ENCODE data around the gene NFIC.
A peak's percentile ranks its signal among the peaks of the same experiment; 100 is the strongest.

NFIC gene

DNA sequence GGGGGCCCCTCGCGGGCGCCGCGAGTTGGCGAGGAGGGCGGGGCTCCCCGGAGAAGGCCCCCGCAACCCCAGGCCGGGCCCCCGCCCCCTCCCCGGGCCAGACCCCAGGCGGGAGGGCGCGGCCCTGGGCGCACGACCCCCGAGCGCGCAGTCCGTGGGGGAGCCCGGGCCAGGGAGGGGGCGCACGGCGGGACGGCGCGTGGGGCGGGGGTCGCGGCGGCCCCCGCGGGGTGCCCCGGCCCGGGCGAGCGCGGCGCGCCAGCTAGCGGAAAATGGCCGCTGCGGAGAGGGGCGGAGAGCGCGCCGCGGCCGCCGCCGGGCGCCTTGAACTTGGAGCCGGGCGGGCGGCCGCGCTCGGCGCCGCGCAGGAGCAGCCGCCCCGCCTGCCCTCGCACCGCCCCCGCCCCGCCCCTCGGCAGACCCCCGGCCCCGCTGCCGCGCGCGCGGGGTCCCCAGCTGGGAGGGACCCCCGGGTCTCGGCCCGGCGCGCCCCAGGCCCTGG is 6.4 kb upstream of the NFIC start:
- DNase-seq, result peak in 1 of 2 donors; percentile 10

- DNase-seq, result peak; percentile 78 to 80
Observed at GRCh38 chr19:3360421-3361383, 5.7 kb upstream of the NFIC start.

- DNase-seq, result no peak
Observed at GRCh38 chr19:3361384-3362216, 4.8 kb upstream of the NFIC start.

GRCh38 chr19:3362217-3362906 is 4.0 kb upstream of the NFIC start:
- DNase-seq, result no peak

DNA sequence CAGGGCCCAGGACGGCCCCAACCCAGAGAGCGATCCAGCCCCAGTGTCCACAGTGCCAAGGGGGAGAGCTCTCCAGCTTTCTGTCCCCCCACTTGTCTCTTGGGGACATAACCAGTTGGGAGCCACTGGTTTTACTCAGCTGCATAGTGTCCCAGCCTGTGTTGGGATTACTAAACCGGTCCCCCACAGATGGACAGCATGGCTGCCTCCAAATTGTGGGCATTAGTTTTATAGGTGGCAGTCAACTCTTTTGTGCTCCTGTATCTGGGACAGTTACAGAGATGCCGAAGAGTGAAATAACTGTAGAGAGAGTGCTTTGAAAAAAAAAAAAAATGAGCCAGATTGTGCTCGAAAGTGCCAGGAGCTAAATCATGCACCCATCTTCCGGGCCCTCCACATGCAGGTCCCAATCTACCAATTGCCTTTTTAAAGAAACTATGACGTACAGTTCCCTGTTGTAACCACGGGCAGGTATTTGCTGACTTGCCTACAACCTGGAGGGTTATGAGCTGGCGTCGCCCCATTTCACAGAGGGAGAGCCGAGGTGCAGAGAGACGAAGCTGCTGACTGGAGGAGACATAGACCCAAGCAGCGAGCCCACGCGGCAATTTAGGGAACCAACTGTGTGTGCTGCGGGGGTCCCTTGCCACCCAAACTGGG is 2.4 kb upstream of the NFIC start:
- no peak for DNase-seq

GRCh38 chr19:3364501-3364858 is 1.9 kb upstream of the NFIC start:
- no peak for DNase-seq

DNA sequence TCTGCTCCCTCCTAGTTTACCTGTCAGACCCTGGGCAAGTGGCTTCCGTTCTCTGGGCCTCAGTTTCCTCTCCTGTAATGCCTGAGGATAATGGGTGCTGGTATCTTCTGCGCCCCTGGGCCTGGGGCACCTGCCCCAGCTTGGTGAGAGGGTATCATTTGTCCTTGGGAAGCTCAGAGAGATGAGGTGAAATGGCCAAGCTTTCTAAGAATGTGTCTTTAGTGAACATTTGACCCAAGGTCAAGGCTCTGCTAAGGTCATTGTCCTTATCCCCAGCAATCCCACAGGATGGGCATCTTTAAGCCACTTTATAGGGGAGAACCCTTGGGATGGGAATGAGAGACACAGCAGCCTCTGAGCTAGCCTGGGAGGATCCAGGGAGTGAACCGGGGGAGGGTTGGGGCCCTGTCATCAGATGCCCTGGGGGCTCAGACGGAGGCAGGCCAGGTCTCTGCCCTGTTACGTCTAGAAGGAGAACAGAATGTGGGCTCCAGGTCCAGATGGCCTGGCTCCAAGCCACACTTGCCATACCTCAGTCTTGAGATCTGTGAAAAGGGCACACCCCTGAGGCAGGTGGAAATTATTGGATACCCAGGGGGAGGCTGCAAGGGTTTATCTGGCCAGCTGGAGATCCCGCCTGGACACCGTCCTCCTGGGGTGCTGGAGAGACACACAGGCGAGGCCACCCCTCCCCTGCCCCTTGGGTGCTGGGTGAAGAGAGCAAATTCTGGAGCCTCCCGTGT is 1.1 kb upstream of the NFIC start:
- no peak for DNase-seq

GRCh38 chr19:3366753-3367627 is 607 bp downstream of the NFIC start:
- DNase-seq, result no peak

- no peak for DNase-seq
Observed at GRCh38 chr19:3367628-3368440, 1.5 kb downstream of the NFIC start.

GRCh38 chr19:3368441-3368795 is 2.0 kb downstream of the NFIC start:
- DNase-seq, result no peak

DNA sequence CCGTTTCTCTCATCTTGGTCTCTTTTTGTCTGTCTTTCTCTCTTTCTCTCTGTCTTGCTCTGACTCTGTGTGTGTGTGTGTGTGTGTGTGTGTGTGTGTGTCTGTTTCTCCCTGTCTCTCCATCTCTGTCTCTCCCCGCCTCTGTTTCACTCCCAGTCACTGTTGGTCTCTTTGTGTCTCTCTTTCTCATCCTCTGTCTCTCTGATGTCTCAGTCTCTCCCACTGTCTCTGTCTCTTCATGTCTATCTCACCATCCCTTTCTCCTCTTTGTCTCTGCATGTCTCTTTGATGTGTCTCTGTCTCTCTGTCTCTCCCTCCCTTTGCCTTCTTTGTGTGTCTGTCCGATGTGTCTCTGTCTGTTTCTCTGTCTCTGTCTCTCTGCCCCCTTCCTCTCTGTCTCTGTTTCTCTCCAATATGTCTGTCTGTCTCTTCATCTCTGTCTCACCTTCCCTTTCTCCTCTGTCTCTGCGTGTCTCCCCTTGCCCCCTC is 2.5 kb downstream of the NFIC start:
- no peak for DNase-seq

DNA sequence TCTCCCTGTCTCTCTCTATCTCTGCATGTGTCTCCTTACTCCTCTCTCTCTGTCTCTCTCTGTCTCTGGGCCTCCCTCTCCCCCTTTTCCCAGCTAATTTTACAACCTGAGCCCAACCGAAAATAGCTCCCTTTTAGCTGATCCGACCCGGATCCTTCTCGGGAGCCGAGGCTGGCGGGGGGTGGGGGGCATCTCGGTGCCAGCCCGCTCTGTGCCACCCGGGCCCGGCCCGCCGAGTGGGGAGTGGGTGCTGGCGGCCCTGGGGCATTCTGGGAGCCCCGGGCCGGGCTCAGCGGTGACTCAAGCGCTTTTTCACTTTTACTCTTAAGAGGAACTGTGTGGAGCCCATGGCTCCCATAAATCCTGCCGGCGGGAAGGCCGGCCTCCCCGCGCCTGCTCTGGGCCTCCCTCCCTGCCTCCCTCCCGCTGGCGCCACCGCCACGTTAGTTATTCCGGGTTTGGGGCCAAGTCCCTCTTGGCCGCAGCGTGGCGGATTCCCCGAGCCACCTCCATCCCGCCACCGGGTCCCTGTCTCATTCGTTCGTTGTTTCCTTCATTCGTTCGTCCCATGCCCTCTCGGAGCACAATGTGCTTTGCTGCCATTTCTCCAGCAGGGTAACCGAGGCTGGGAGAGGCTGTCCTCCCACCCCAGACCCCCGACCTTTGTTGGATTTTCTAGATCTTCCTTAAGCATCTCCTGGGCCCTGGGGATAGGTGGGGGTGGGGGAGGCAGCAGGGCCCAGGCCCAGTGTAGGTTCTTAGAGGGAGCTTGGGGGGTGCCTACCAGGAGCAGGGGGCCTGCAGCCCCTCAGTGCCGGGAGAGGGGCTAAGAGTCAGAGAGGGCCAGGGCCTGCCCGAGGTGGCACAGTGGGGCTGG is 3.2 kb downstream of the NFIC start:
- DNase-seq, result peak in 1 of 2 donors; percentile 27

DNA sequence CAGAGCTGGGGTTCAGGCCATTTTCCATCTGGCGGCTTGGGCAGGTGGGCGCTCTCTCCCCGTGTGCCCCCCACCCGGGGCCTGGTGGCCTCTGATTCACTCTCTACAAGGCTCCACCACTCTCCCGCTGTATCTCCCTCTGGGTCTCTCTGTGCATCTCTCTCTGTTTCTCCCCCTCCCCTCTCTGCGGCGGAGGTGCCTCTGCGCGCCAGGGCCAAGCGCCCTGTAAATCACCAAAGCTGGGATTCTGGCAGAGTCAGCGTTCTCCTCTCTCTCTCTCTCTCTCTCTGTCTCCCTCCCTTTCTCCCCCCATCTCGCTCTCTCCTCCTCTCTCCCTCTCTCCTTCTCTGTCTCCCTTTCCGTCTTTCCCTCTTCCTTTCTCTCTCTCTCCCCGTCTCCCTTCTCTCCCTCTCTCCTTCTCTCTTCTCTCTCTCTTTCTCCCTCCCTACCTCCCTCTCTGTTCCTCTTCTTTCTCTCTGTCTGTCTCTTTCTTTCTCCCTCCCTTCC is 3.9 kb downstream of the NFIC start:
- DNase-seq, result no peak

GRCh38 chr19:3370728-3371591 is 4.6 kb downstream of the NFIC start:
- DNase-seq, result no peak

GRCh38 chr19:3372413-3372812 is 6.0 kb downstream of the NFIC start:
- no peak for DNase-seq

- no peak for DNase-seq
Observed at GRCh38 chr19:3373971-3374368, 7.6 kb downstream of the NFIC start.

- DNase-seq, result no peak
Observed at GRCh38 chr19:3374369-3375112, 8.2 kb downstream of the NFIC start.

Data from CD4-positive, alpha-beta T cell treated with Interleukin-1 beta for 1 hour (primary cell).